Effector memory CD8-positive, alpha-beta T cell (primary cell): ENCODE data around the gene DTYMK.
"Not testable (repeated sequence)": the region's sequence is repeated elsewhere in the genome, so short reads cannot be mapped to it uniquely, and the experiment has no call there.

Experiments used
- ATAC-seq: fragments of 150-1000 bp; cut with Tn5 transposase; replicated peaks from 2 replicates; pipeline ENCODE4 v1.10.0; 2021; ENCODE audit warnings: mild to moderate bottlenecking, moderate library complexity
- DNase-seq, 3 experiments: peaks; one replicate each; pipeline ENCODE4 v3.0.0; 2021
- H3K27ac Mint-ChIP-seq, 2 donors: one replicate each; pipeline ENCODE4 v1.8.0; 2022; ENCODE audit warnings: mild to moderate bottlenecking in 2 of 2, mixed read lengths in 2 of 2, moderate library complexity in 2 of 2
- H3K27me3 Mint-ChIP-seq, 2 donors: one replicate each; pipeline ENCODE4 v1.8.0; 2022; ENCODE audit warnings: mixed read lengths in 2 of 2
- H3K36me3 Mint-ChIP-seq: one replicate; pipeline ENCODE4 v1.8.0; 2022; ENCODE audit warnings: mild to moderate bottlenecking, moderate library complexity, mixed read lengths; ENCODE audit not compliant: insufficient read depth
- H3K4me1 Mint-ChIP-seq, 2 donors: one replicate each; pipeline ENCODE4 v1.8.0; 2022; ENCODE audit warnings: low read depth in 2 of 2, mixed read lengths in 2 of 2
- H3K4me3 Mint-ChIP-seq, 2 donors: one replicate each; pipeline ENCODE4 v1.8.0; 2022; ENCODE audit warnings: mild to moderate bottlenecking in 2 of 2, mixed read lengths in 2 of 2, moderate library complexity in 2 of 2
- H3K9me3 Mint-ChIP-seq, 2 donors: one replicate each; pipeline ENCODE4 v1.8.0; 2022; ENCODE audit warnings: mixed read lengths in 2 of 2

DTYMK gene

DNA sequence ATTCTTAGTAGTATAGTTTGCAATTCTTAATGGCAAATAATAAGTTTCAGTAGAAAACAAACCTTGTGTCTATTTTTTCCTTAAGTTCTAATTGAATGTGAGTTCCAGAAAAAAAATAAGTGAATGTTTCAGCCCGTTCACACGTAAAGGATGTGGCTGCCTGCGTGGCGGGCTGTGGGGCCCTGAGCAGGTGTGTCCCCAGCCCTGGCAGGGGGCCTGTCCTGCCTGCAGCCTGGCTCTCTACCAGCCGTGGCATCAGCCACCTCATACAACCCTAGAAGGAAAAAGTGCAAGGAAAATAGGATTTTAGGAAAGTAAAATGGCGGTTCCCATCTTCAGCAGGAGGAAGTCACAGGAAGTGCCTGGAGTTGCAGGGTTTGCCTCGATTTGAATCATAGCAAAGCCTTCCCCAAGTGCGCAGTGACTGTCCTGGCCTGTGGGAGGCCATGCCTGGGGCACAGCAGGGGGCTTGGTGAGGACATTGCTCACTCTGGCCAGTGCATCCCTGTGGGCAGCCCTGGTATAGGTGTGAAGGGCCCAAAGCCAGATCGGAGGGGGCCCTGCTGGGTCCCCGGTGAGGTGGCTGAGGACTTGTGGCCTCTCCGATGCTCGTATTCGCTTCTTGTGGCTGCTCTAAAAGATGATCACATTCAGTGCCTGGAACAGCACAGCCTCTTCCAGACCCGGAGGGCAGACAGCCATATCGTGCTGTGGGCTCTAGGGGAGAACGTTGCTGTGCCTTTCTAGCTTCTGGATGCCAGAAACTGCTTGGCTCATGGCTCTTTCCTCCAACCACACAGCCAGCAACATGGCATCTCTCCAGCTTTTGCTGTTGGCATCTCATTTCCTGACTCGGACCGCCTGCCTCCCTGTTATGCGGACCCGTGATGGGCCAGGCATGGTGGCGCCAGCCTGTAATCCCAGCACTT lies 12.6 kb downstream of the DTYMK start:
- Mint-ChIP-seq H3K4me1 (peaks cover 4 to 13% of the 10 kb centered on the region in 2 donors), H3K9me3 (no peaks in the 10 kb centered on the region), H3K27me3 (no peaks in the 10 kb centered on the region), H3K27ac (peak overlapping the region in 1 of 2 donors; percentile 76), H3K36me3 (peaks cover 38% of the 10 kb centered on the region), H3K4me3 (no peak overlapping the region)
- DNase-seq (no peak), ATAC-seq (no peak)

DNA sequence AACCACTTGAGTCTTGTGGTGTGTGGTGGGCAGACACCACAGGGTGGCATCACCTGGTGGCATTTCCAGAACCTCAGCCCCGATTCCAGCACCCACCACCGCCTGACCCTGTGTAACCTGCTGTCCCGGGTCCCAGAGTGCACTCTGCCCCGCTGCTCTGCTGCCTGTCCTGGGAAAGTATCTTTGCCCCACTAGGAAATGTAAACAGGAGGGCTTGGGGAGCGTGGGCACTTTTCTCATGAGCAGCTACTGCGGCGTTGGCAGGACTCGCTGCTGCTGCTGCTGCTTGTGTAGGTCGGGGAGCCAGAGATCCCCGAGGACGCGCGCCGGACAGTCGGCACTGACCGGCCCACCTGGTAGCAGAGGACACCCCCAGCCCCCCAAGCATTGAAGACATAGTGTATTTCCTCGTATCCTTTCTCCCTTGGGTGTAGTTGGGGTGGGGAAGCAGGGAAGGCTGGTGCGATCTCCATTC lies 13.4 kb downstream of the DTYMK start:
- H3K27ac Mint-ChIP-seq: peak overlapping the region; percentile 7 to 76
- peaks cover 36% of the 10 kb centered on the region for H3K36me3 Mint-ChIP-seq
- no peaks in the 10 kb centered on the region for H3K9me3 Mint-ChIP-seq
- no peak for DNase-seq
- H3K27me3 Mint-ChIP-seq: no peaks in the 10 kb centered on the region
- no peak overlapping the region for H3K4me3 Mint-ChIP-seq
- peaks cover 4 to 13% of the 10 kb centered on the region in 2 donors for H3K4me1 Mint-ChIP-seq
- ATAC-seq: peak; percentile 51

DNA sequence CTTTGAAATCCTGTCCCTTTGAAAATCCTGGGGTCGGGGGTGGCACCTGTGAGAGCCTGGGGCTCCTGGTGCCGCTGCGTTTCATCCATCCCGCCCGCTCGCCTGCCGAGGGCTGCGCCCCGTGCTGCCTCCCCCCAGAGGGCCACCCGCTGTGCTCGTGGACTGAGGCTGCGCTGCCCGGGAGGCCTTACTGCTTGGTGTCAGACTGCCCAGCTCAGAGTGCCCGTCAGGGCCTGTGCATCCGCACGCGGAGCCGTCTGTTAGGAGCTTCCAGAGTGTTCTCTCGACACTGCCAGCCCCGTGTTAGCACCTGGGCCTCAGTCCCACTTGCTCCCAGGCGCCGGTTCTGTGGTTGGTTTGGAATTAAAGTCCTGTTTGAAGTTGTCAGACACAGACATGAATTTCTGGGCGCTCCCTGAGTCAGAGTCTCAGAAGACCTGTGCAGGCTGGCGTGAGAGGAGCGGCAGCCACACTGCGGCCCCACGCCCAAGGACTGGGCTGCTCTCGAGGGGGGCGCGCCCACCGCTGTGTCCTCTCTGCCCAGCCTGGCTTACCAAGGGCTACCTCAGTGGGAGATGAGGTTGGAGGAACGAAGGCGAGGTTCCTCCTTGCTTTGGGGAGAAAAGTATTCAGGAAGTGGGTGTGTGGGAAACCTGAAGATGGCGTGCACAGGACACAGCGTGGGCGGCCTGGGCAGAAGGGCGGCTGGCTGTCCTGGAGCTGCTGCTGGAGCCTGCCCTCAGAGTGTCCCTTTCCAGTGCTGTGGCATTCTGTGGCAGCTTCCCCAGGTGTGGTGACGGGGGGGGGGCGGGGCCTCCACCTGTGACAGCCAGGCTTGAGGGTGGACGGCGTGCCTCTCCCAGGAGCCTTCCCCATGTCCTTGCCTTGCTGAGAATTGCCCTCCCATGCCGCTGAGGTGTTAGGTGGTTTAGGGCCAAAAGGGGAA lies 14.1 kb downstream of the DTYMK start:
- no peak for DNase-seq
- H3K4me3 Mint-ChIP-seq: no peak overlapping the region
- ATAC-seq: peak; percentile 5
- peaks cover 4 to 13% of the 10 kb centered on the region in 2 donors for H3K4me1 Mint-ChIP-seq
- H3K36me3 Mint-ChIP-seq: peaks cover 36% of the 10 kb centered on the region
- H3K9me3 Mint-ChIP-seq: no peaks in the 10 kb centered on the region
- H3K27ac Mint-ChIP-seq: peak overlapping the region; percentile 7 to 76
- no peaks in the 10 kb centered on the region for H3K27me3 Mint-ChIP-seq

DNA sequence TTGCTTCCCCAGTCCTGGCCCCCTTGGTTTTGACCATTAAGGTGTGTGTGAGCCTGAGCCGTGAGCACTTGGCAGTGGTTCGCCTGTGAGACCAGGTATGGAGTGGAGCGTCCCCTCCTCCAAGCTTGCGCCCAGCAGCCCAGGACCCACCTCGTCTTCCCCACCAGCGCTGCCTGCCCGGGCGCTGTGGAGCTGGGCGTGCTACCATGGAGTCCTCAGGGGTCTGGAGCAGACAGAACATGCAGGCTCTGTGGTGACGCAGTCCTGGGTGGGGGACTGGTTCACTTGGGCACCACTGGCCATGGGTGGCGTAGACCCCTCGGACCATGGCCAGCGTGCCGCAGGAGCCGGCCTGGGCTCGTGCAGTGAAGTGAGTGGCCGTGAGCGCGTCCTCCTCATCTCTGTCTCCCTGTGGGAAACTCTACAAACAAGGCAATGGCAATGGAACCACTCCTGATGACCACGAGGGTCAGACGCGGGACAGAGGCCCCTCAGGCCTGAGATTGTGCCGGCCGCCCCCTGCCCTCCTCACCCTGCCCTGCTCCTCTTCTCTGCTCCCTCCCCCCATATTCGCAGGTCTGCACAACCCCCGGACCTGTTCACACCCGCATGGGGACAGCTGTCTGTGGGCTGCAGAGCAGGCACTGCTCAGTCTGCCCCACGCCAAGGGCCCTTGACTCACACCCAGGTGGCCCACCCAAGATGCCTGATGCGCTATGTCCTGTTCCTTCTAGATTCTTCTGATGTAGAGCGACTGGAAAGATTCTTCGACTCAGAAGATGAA lies 15.0 kb downstream of the DTYMK start:
- no peak for DNase-seq
- Mint-ChIP-seq H3K36me3 (peaks cover 33% of the 10 kb centered on the region), H3K9me3 (no peaks in the 10 kb centered on the region), H3K27ac (no peak overlapping the region), H3K27me3 (no peaks in the 10 kb centered on the region), H3K4me1 (peaks cover 4 to 13% of the 10 kb centered on the region in 2 donors), H3K4me3 (no peak overlapping the region)
- ATAC-seq: no peak

DNA sequence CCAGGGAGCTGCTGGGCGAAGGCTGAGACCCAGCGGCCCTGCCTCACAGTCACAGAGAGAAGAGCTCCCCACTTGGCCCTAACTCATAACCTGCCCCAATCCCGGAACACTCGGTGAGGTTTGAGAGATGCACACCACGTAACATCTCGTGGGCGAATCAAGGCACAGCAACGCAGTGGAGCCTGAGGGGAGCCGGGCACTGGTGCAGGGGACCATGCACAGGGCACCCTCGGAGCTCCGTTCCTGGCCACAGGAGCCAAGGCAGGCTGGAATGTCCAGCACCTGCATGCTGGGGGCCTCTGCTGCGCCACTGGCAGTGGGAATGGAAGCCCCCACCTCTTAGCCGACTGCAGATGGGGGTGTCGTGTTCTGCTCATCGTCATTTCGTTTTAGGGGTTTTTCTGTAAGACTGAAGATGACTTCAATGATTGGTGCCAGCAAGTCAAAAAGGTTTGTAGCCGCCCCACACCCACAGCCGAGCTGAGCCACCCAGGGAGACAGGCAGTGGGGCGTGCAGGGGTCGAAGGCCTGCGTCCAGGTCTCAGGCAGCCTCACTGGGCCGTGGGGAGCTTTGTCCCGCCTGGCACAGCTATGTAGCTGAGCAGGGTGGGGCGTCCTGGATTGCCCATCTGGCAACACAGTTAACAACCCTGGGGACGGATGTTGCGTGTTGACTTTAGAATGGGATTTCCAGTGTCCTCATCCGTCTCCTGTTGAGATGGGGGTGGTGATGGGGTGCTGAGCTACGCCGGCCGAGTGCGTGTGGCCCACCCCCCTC lies 16.1 kb downstream of the DTYMK start:
- Mint-ChIP-seq H3K4me1 (peaks cover 4 to 14% of the 10 kb centered on the region in 2 donors), H3K27me3 (no peaks in the 10 kb centered on the region), H3K4me3 (no peak overlapping the region), H3K9me3 (no peaks in the 10 kb centered on the region), H3K27ac (no peak overlapping the region), H3K36me3 (peaks cover 27% of the 10 kb centered on the region)
- ATAC-seq (no peak), DNase-seq (no peak)

DNA sequence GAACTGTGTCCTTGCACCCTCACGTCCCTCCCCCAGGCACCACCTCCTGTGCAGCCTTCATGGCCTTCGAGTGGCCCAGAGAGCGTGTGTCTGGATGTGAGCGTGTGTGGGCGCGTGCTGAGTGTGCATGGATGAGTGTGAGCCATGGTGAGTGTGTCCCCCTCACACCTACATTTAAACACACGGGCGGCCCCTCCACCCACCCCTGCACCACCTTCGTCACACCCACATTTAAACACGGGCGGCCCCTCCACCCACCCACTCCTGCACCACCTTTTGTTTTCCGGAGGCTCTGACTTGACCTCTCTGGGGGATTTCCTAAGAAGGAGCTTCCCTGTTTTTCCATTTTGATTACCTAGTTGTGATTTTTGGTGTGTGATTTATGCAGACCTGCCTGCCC lies 17.8 kb downstream of the DTYMK start:
- DNase-seq: no peak
- H3K4me1 Mint-ChIP-seq: peaks cover 7 to 17% of the 10 kb centered on the region in 2 donors
- H3K4me3 Mint-ChIP-seq: no peak overlapping the region
- peaks cover 38% of the 10 kb centered on the region for H3K36me3 Mint-ChIP-seq
- no peaks in the 10 kb centered on the region for H3K27me3 Mint-ChIP-seq
- H3K27ac Mint-ChIP-seq: no peak overlapping the region
- ATAC-seq: no peak
- H3K9me3 Mint-ChIP-seq: no peaks in the 10 kb centered on the region

DNA sequence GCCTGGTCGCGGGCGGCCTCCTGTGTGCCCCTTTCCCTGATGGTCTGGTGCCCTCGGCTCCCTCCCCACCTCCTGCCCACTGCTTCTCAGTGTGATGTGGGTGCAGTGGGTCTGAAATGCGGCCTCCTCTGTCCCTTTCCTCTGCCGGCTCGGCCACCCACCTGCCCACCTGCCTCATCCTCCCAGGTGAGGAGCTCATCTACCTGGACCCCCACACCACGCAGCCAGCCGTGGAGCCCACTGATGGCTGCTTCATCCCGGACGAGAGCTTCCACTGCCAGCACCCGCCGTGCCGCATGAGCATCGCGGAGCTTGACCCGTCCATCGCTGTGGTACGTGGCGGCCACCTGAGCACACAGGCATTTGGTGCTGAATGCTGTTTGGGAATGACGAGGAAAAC lies 18.3 kb downstream of the DTYMK start:
- no peak for ATAC-seq
- Mint-ChIP-seq H3K27me3 (no peaks in the 10 kb centered on the region), H3K4me3 (no peak overlapping the region), H3K27ac (peak overlapping the region in 1 of 2 donors; percentile 72), H3K4me1 (peaks cover 3 to 14% of the 10 kb centered on the region in 2 donors), H3K36me3 (peaks cover 38% of the 10 kb centered on the region), H3K9me3 (no peaks in the 10 kb centered on the region)
- DNase-seq: no peak

DNA sequence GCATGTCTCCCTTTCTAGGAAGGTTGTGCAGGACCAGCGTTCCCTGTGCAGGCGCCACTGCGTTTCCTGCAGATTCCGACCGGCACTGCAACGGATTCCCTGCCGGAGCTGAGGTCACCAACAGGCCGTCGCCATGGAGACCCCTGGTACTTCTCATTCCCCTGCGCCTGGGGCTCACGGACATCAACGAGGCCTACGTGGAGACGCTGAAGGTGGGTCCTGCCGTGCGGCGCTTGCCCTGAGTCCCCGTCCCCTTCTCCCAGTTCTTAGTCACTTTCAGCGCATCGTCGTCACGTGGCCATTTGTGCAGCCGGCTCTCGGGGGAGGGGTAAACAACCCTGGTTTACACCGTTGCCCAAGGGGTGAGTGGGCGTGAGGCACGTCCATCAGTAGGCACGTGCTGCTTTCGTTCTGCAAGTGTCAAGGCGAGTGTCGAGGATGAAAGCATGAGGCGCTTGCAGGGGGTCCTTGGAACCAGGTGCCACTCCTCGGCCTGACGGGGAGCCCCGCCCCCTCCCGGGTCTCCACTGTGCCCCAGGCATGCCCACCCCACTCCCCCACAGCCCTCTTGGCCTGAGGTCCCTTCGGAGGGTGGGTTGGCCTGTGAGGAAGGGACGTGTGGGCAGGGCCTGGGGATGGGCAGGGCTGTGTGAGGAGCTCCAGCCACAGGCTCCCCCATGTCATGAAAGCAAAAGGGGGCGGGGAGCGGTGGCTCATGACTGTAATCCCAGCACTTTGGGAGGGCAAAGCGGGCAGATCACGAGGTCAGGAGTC lies 19.8 kb downstream of the DTYMK start:
- no peak overlapping the region for H3K4me3 Mint-ChIP-seq
- H3K27ac Mint-ChIP-seq: no peak overlapping the region
- DNase-seq (no peak), ATAC-seq (no peak)
- no peaks in the 10 kb centered on the region for H3K9me3 Mint-ChIP-seq
- H3K4me1 Mint-ChIP-seq: peaks cover 3 to 5% of the 10 kb centered on the region in 2 donors
- H3K36me3 Mint-ChIP-seq: peaks cover 42% of the 10 kb centered on the region
- H3K27me3 Mint-ChIP-seq: no peaks in the 10 kb centered on the region

DNA sequence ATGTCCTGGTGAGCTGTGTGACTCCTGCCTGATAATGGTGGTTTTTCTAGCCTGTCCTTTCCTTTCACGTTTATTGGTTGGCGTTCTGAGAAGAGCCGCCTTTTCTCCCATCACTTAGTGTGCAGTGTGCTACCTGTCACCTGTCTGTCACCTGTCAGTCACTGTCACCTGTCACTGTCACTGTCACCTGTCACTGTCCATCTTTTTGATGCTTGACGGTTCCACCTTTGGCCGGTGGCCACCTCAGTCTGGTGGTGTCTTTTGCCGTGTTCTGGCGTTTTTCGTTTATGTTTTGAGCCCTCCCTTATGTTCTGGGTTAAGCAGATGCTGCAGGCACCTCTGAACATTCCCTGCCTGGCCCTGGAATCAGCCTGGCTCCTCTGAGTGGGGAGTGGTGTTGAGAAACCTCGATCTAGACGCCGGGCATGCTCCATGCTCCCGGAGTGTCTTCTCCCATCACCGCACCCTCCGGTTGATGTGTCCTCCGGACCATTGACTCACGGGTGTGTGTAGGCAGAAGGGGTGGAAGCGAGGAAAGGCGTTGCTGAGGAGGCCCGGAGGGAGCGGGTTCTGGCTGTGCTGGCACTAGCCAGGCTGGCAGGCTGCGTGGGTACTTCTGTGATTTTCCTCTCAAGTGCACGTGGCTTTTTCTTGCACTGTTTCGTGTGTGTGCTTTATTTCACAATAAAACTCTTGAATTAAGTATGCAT lies 20.7 kb downstream of the DTYMK start:
- Mint-ChIP-seq H3K27ac (peak overlapping the region in 1 of 2 donors; percentile 55), H3K4me3 (no peak overlapping the region), H3K9me3 (no peaks in the 10 kb centered on the region), H3K4me1 (peaks cover 3 to 5% of the 10 kb centered on the region in 2 donors), H3K27me3 (no peaks in the 10 kb centered on the region), H3K36me3 (peaks cover 40% of the 10 kb centered on the region)
- DNase-seq (no peak), ATAC-seq (no peak)

DNA sequence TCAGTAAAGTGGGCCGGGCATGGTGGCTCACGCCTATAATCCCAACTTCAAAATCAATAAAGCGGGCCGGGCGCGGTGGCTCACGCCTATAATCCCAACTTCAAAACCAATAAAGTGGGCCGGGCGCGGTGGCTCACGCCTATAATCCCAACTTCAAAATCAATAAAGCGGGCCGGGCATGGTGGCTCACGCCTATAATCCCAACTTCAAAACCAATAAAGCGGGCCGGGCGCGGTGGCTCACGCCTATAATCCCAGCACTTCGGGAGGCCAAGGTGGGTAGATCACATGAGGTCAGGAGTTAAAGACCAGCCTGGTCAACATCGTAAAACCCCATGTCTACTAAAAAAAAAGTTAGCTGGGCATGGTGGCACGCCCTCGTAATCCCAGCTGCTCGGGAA lies 23.9 kb downstream of the DTYMK start:
- H3K27ac Mint-ChIP-seq, H3K4me1 Mint-ChIP-seq, H3K9me3 Mint-ChIP-seq, DNase-seq, ATAC-seq, H3K4me3 Mint-ChIP-seq, H3K27me3 Mint-ChIP-seq: not testable (repeated sequence)
- H3K36me3 Mint-ChIP-seq: peaks cover 50% of the 10 kb centered on the region

DNA sequence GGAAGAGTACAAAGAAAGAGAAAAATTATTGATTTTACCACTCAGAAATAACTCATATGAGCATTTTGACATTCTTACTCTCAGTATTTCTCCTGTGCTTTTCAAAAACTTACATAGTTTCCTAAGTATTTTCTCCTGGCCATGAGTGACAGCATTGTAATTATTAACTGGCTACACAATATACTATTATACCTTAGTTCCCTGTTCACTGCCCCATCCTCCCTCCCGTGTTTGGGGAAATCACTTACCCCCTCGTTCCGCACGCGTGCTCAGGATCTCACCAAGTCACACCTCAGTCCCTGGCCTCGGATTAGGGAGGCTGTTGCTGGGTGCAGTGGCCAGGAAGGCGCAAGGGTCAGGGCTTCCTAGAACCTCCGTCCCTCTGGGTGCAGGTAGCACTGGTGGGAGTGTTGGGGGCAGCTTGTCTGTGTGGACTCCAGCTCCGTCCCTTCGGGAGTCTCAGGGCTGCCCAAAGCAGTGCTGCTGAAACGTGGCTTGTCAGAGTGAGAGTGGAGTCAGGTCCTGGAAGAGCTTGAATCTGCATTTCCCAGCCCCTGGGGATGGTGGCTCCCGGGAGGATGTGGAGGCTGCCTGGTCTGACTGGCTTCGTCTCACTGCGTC lies 25.9 kb downstream of the DTYMK start:
- Mint-ChIP-seq H3K36me3 (peaks cover 62% of the 10 kb centered on the region), H3K9me3 (no peaks in the 10 kb centered on the region), H3K27me3 (no peaks in the 10 kb centered on the region), H3K4me3 (no peak overlapping the region), H3K27ac (no peak overlapping the region), H3K4me1 (peaks cover 3 to 6% of the 10 kb centered on the region in 2 donors)
- ATAC-seq (no peak), DNase-seq (no peak)
